ENCODE data around the gene FAM83B. TPM values are rescaled to one million over a fixed set of nuclear protein-coding genes. Genes with fewer than 3 reads are reported as not detected.
A peak's percentile ranks its signal among the peaks of the same experiment; 100 is the strongest.

The FAM83B gene
- total RNA-seq, 1 donor, result not detected

GRCh38 chr6:54801669-54802068 lies 44.9 kb upstream of the FAM83B start:
- TF ChIP-seq CTCF (IDR thresholded peaks at IDR 0.05; ENCODE audit: extremely low read depth, low read depth, low read length), result no peak
- Histone ChIP-seq H3K4me2 (ENCODE audit: insufficient read depth, low read length) (no peak overlapping the region), H3K4me3 (ENCODE audit: insufficient read depth, low read length) (no peak overlapping the region), H4K20me1 (ENCODE audit: insufficient read depth, low read length) (no peaks in the 10 kb centered on the region), H3K79me2 (ENCODE audit: insufficient read depth, low read length) (no peaks in the 10 kb centered on the region), H3K27ac (ENCODE audit: low read depth, low read length) (no peak overlapping the region), H2AFZ (ENCODE audit: low read length) (peak overlapping the region; percentile 20), H3K36me3 (ENCODE audit: insufficient read depth, low read length) (no peaks in the 10 kb centered on the region), H3K27me3 (ENCODE audit: insufficient read depth, low read length) (no peaks in the 10 kb centered on the region), H3K4me1 (ENCODE audit: insufficient read depth, low read length) (no peaks in the 10 kb centered on the region), H3K9me3 (ENCODE audit: low read depth, low read length) (no peaks in the 10 kb centered on the region)
- DNase-seq (ENCODE audit: insufficient read length, low spot score, missing footprints), result peak; percentile 39

GRCh38 chr6:54802775-54803634 lies 43.6 kb upstream of the FAM83B start:
- Histone ChIP-seq H3K4me2 (ENCODE audit: insufficient read depth, low read length) (no peak overlapping the region), H3K27ac (ENCODE audit: low read depth, low read length) (no peak overlapping the region), H3K36me3 (ENCODE audit: insufficient read depth, low read length) (no peaks in the 10 kb centered on the region), H2AFZ (ENCODE audit: low read length) (no peak overlapping the region), H3K79me2 (ENCODE audit: insufficient read depth, low read length) (no peaks in the 10 kb centered on the region), H3K4me3 (ENCODE audit: insufficient read depth, low read length) (no peak overlapping the region), H3K4me1 (ENCODE audit: insufficient read depth, low read length) (no peaks in the 10 kb centered on the region), H4K20me1 (ENCODE audit: insufficient read depth, low read length) (no peaks in the 10 kb centered on the region), H3K27me3 (ENCODE audit: insufficient read depth, low read length) (no peaks in the 10 kb centered on the region), H3K9me3 (ENCODE audit: low read depth, low read length) (no peaks in the 10 kb centered on the region)
- TF ChIP-seq CTCF (IDR thresholded peaks at IDR 0.05; ENCODE audit: extremely low read depth, low read depth, low read length), result no peak
- peak; percentile 54 for DNase-seq (ENCODE audit: insufficient read length, low spot score, missing footprints)

GRCh38 chr6:54805077-54805476 lies 41.5 kb upstream of the FAM83B start:
- Histone ChIP-seq H3K4me1 (ENCODE audit: insufficient read depth, low read length) (no peaks in the 10 kb centered on the region), H3K4me3 (ENCODE audit: insufficient read depth, low read length) (no peak overlapping the region), H3K27me3 (ENCODE audit: insufficient read depth, low read length) (no peaks in the 10 kb centered on the region), H3K27ac (ENCODE audit: low read depth, low read length) (no peak overlapping the region), H3K36me3 (ENCODE audit: insufficient read depth, low read length) (no peaks in the 10 kb centered on the region), H3K9me3 (ENCODE audit: low read depth, low read length) (no peaks in the 10 kb centered on the region), H4K20me1 (ENCODE audit: insufficient read depth, low read length) (no peaks in the 10 kb centered on the region), H3K4me2 (ENCODE audit: insufficient read depth, low read length) (no peak overlapping the region), H2AFZ (ENCODE audit: low read length) (no peak overlapping the region), H3K79me2 (ENCODE audit: insufficient read depth, low read length) (no peaks in the 10 kb centered on the region)
- no peak for TF ChIP-seq CTCF (IDR thresholded peaks at IDR 0.05; ENCODE audit: extremely low read depth, low read depth, low read length)
- DNase-seq (ENCODE audit: insufficient read length, low spot score, missing footprints), result no peak

DNA sequence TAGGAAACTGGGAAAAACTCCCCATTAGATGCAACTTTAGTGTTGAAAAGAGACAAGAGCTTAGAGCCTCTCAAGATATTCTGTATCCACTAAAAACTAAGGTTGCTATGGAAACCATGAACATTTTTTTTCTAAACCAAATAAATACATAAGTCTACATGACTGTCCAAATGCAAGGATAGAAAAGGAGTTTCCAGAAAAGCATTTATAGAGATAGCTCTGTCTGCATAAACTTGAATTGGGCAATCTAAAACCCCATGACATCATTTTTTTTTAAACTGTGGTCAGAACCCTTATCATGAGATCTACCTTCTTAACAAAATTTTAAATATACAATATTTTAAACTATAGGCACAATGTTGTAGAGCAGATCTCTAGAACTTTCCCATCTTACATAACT lies 36.4 kb upstream of the FAM83B start:
- Histone ChIP-seq H3K4me1 (ENCODE audit: insufficient read depth, low read length) (no peaks in the 10 kb centered on the region), H3K27me3 (ENCODE audit: insufficient read depth, low read length) (no peaks in the 10 kb centered on the region), H3K9me3 (ENCODE audit: low read depth, low read length) (no peaks in the 10 kb centered on the region), H3K4me2 (ENCODE audit: insufficient read depth, low read length) (no peak overlapping the region), H3K36me3 (ENCODE audit: insufficient read depth, low read length) (no peaks in the 10 kb centered on the region), H2AFZ (ENCODE audit: low read length) (no peak overlapping the region), H4K20me1 (ENCODE audit: insufficient read depth, low read length) (no peaks in the 10 kb centered on the region), H3K4me3 (ENCODE audit: insufficient read depth, low read length) (no peak overlapping the region), H3K27ac (ENCODE audit: low read depth, low read length) (no peak overlapping the region), H3K79me2 (ENCODE audit: insufficient read depth, low read length) (no peaks in the 10 kb centered on the region)
- DNase-seq (ENCODE audit: insufficient read length, low spot score, missing footprints), result no peak
- TF ChIP-seq CTCF (IDR thresholded peaks at IDR 0.05; ENCODE audit: extremely low read depth, low read depth, low read length), result no peak

All from osteoblast (primary cell).